Activated T-cell treated with anti-CD3 and anti-CD28 coated beads for 24 hours (primary cell): ENCODE results near the gene OR5K3.

ENCODE experiments used
- DNase-seq: peaks from one replicate; pipeline ENCODE4 v3.0.0-alpha.2; 2020; ENCODE audit warnings: low read depth

Gene OR5K3

GRCh38 chr3:98433764-98434163, 43.3 kb downstream of the OR5K3 start:
- DNase-seq: no peak

GRCh38 chr3:98434412-98434811, 43.9 kb downstream of the OR5K3 start:
- no peak for DNase-seq

- no peak for DNase-seq
These were observed 49.8 kb downstream of the OR5K3 start for GRCh38 chr3:98440283-98440682.
